Gastrocnemius medialis (tissue), 4 donors: ENCODE measurements around the gene XPO5.

Experiments used
- CTCF ChIP-seq, 5 experiments: fragments of 450-650 bp in 3 of 5; fragments of 200-600 bp in 2 of 5; sonication (generic) in 2 of 5; IDR thresholded peaks in 4 of 5; conservative IDR thresholded peaks in 1 of 5; 1 replicate in 4 of 5; 2 replicates in 1 of 5; pipeline ENCODE4 v1.5.1; 2016 to 2019; ENCODE audit warnings: antibody characterized with exemption in 5 of 5, mild to moderate bottlenecking in 3 of 5, moderate library complexity in 3 of 5
- POLR2A ChIP-seq, 2 donors: fragments of 450-650 bp; IDR thresholded peaks; one replicate each; pipeline ENCODE4 v1.6.1; 2017; ENCODE audit warnings: antibody characterized with exemption in 2 of 2, mild to moderate bottlenecking in 2 of 2, moderate library complexity in 2 of 2

- TF ChIP-seq CTCF (IDR thresholded peaks at IDR 0.05 in 4 of 5, conservative IDR thresholded peaks at IDR 0.05 in 1 of 5), result no peak
- TF ChIP-seq POLR2A (IDR thresholded peaks at IDR 0.05), result no peak
These were observed 69.7 kb downstream of the XPO5 start for GRCh38 chr6:43506171-43506570.
